Tibial nerve (tissue), 4 donors: ENCODE measurements around the gene AFAP1. TPM values are rescaled to one million over a fixed set of nuclear protein-coding genes. Genes with fewer than 3 reads are reported as not detected.

ENCODE experiments used
- DNase-seq, 2 donors: peaks; one replicate each; pipeline ENCODE4 v3.0.0-alpha.2; 2019; ENCODE audit warnings: low spot score in 2 of 2
- H3K27ac ChIP-seq, 4 donors: fragments of 200-600 bp; sonication (generic) in 3 of 4; one replicate each; pipeline ENCODE4 v1.5.1; 2017 to 2019; ENCODE audit warnings: mild to moderate bottlenecking in 1 of 4
- H3K27me3 ChIP-seq, 2 donors: fragments of 200-600 bp; sonication (generic) in 1 of 2; one replicate each; pipeline versions ENCODE4 v1.5.1 to v1.6.0; 2017 to 2019
- H3K36me3 ChIP-seq, 3 donors: fragments of 200-600 bp; sonication (generic); one replicate each; pipeline ENCODE4 v1.5.1; 2018 to 2019
- H3K4me1 ChIP-seq, 4 donors: fragments of 200-600 bp; sonication (generic) in 3 of 4; one replicate each; pipeline ENCODE4 v1.5.1; 2017 to 2019
- H3K4me3 ChIP-seq, 4 donors: fragments of 200-600 bp; sonication (generic) in 3 of 4; one replicate each; pipeline ENCODE4 v1.5.1; 2017 to 2019; ENCODE audit warnings: mild to moderate bottlenecking in 1 of 4, moderate library complexity in 1 of 4
- H3K9me3 ChIP-seq, 4 donors: fragments of 200-600 bp; sonication (generic) in 3 of 4; one replicate each; pipeline ENCODE4 v1.5.1; 2017 to 2019
- CTCF ChIP-seq, 5 experiments: fragments of 200-600 bp in 3 of 5; fragments of 450-650 bp in 2 of 5; sonication (generic) in 3 of 5; IDR thresholded peaks; one replicate each; pipeline ENCODE4 v1.5.1; 2016 to 2019; ENCODE audit warnings: antibody characterized with exemption in 5 of 5, mild to moderate bottlenecking in 3 of 5, moderate library complexity in 2 of 5
- EP300 ChIP-seq, 2 donors: sonication (generic); formaldehyde crosslinking; IDR thresholded peaks; one replicate each; pipeline ENCODE4 v1.6.1; 2017; ENCODE audit warnings: antibody characterized with exemption in 2 of 2, mild to moderate bottlenecking in 1 of 2
- POLR2A ChIP-seq, 2 donors: fragments of 450-650 bp; IDR thresholded peaks; one replicate each; pipeline ENCODE4 v1.6.1; 2017; ENCODE audit warnings: antibody characterized with exemption in 2 of 2, mild to moderate bottlenecking in 2 of 2, moderate library complexity in 2 of 2
- WGBS, 2 donors: methylation state at CpG; one replicate each; pipeline ENCODE4 v1.1.5; 2018; 5-methylcytosine and 5-hydroxymethylcytosine counted together
- total RNA-seq, 4 donors: library from RNA; depleted of rRNA; stranded (reverse); fragments of >200 nt; gene quantifications; one replicate each; pipeline ENCODE4 v1.1.0, GENCODE V29; 2016

Gene AFAP1
- total RNA-seq, 4 donors from 2014 or later: 23.2 to 34.9 (median 32.1) TPM

- 74 to 78% methylated on average over 11 of the region's 11 CpGs for WGBS, 2 donors
- TF ChIP-seq CTCF (IDR thresholded peaks at IDR 0.05): no peak
- no peak for TF ChIP-seq POLR2A (IDR thresholded peaks at IDR 0.05)
- no peak for TF ChIP-seq EP300 (IDR thresholded peaks at IDR 0.05)
- H3K4me3 ChIP-seq: no peak overlapping the region
- H3K4me1 ChIP-seq: no peaks in the 10 kb centered on the region
- peaks cover 0 to 83% (median 0%) of the 10 kb centered on the region in 3 donors for H3K36me3 ChIP-seq
- H3K27me3 ChIP-seq: no peaks in the 10 kb centered on the region
- H3K27ac ChIP-seq: no peak overlapping the region
- no peaks in the 10 kb centered on the region for H3K9me3 ChIP-seq
- no peak for DNase-seq
Measured at GRCh38 chr4:7766086-7766485, 173.6 kb downstream of the AFAP1 start.

GRCh38 chr4:7765666-7766065 is 174.0 kb downstream of the AFAP1 start:
- Histone ChIP-seq H3K4me1 (no peaks in the 10 kb centered on the region), H3K4me3 (no peak overlapping the region), H3K27ac (no peak overlapping the region), H3K9me3 (no peaks in the 10 kb centered on the region), H3K36me3 (peaks cover 0 to 85% (median 0%) of the 10 kb centered on the region in 3 donors), H3K27me3 (no peaks in the 10 kb centered on the region)
- DNase-seq: no peak
- TF ChIP-seq CTCF (IDR thresholded peaks at IDR 0.05) (no peak), POLR2A (IDR thresholded peaks at IDR 0.05) (no peak)
- WGBS, 2 donors: 59 to 73% methylated on average over 12 of the region's 12 CpGs

- no peaks in the 10 kb centered on the region for H3K4me1 ChIP-seq
- H3K9me3 ChIP-seq: no peaks in the 10 kb centered on the region
- no peak overlapping the region for H3K27ac ChIP-seq
- no peak for TF ChIP-seq POLR2A (IDR thresholded peaks at IDR 0.05)
- no peak for TF ChIP-seq EP300 (IDR thresholded peaks at IDR 0.05)
- TF ChIP-seq CTCF (IDR thresholded peaks at IDR 0.05): no peak
- no peak overlapping the region for H3K4me3 ChIP-seq
- DNase-seq: no peak
- no peaks in the 10 kb centered on the region for H3K27me3 ChIP-seq
- peaks cover 0 to 80% (median 0%) of the 10 kb centered on the region in 3 donors for H3K36me3 ChIP-seq
- WGBS, 2 donors: 91 to 92% methylated on average over 5 of the region's 5 CpGs
Measured at GRCh38 chr4:7764466-7764865, 175.2 kb downstream of the AFAP1 start.

GRCh38 chr4:7763788-7764187 is 175.9 kb downstream of the AFAP1 start:
- no peak for TF ChIP-seq POLR2A (IDR thresholded peaks at IDR 0.05)
- TF ChIP-seq EP300 (IDR thresholded peaks at IDR 0.05): no peak
- H3K4me3 ChIP-seq: no peak overlapping the region
- no peaks in the 10 kb centered on the region for H3K4me1 ChIP-seq
- H3K27me3 ChIP-seq: no peaks in the 10 kb centered on the region
- peaks cover 0 to 73% (median 0%) of the 10 kb centered on the region in 3 donors for H3K36me3 ChIP-seq
- DNase-seq: no peak
- no peak overlapping the region for H3K27ac ChIP-seq
- 83% methylated on average over 10 of the region's 10 CpGs for WGBS, 2 donors
- no peaks in the 10 kb centered on the region for H3K9me3 ChIP-seq

- no peak overlapping the region for H3K27ac ChIP-seq
- peaks cover 0 to 2% (median 0%) of the 10 kb centered on the region in 4 donors for H3K4me1 ChIP-seq
- H3K36me3 ChIP-seq: peaks cover 0 to 66% (median 0%) of the 10 kb centered on the region in 3 donors
- no peaks in the 10 kb centered on the region for H3K27me3 ChIP-seq
- TF ChIP-seq CTCF (IDR thresholded peaks at IDR 0.05): no peak
- TF ChIP-seq EP300 (IDR thresholded peaks at IDR 0.05): no peak
- no peak overlapping the region for H3K4me3 ChIP-seq
- no peak for DNase-seq
- H3K9me3 ChIP-seq: no peaks in the 10 kb centered on the region
- WGBS, 2 donors: 87 to 91% methylated on average over 16 of the region's 16 CpGs
Measured at GRCh38 chr4:7763106-7763505, 176.6 kb downstream of the AFAP1 start.
